ENCODE results near the gene CPSF6.

The CPSF6 gene

GRCh38 chr12:69210661-69211060 is 28.7 kb upstream of the CPSF6 start:
- Histone ChIP-seq H3K79me2 (ENCODE audit: low read length) (no peaks in the 10 kb centered on the region), H3K27me3 (ENCODE audit: low read depth, low read length) (no peaks in the 10 kb centered on the region), H3K9ac (ENCODE audit: low read length) (no peak overlapping the region), H2AFZ (ENCODE audit: low read depth, low read length) (no peak overlapping the region), H4K20me1 (ENCODE audit: insufficient read depth, low read length) (no peaks in the 10 kb centered on the region), H3K9me3 (ENCODE audit: insufficient read depth, low read length) (no peaks in the 10 kb centered on the region; the same call in none of the 2 replicates), H3K4me1 (ENCODE audit: low read length) (no peaks in the 10 kb centered on the region), H3K4me2 (ENCODE audit: low read length) (no peak overlapping the region), H3K27ac (ENCODE audit: low read length) (no peak overlapping the region), H3K36me3 (replicated peaks; ENCODE audit: low read depth, low read length) (no peaks in the 10 kb centered on the region), H3K4me3 (ENCODE audit: low read length) (no peak overlapping the region)
- TF ChIP-seq EZH2phosphoT487 (IDR thresholded peaks at IDR 0.05; ENCODE audit: low read depth), result no peak

- H3K27me3 ChIP-seq (ENCODE audit: low read depth, low read length), result no peaks in the 10 kb centered on the region
- no peaks in the 10 kb centered on the region; the same call in none of the 2 replicates for H3K9me3 ChIP-seq (ENCODE audit: insufficient read depth, low read length)
- H3K79me2 ChIP-seq (ENCODE audit: low read length), result no peaks in the 10 kb centered on the region
- no peaks in the 10 kb centered on the region for H3K4me1 ChIP-seq (ENCODE audit: low read length)
- H3K27ac ChIP-seq (ENCODE audit: low read length), result no peak overlapping the region
- no peak for TF ChIP-seq EZH2phosphoT487 (IDR thresholded peaks at IDR 0.05; ENCODE audit: low read depth)
- TF ChIP-seq, protein P1, sequence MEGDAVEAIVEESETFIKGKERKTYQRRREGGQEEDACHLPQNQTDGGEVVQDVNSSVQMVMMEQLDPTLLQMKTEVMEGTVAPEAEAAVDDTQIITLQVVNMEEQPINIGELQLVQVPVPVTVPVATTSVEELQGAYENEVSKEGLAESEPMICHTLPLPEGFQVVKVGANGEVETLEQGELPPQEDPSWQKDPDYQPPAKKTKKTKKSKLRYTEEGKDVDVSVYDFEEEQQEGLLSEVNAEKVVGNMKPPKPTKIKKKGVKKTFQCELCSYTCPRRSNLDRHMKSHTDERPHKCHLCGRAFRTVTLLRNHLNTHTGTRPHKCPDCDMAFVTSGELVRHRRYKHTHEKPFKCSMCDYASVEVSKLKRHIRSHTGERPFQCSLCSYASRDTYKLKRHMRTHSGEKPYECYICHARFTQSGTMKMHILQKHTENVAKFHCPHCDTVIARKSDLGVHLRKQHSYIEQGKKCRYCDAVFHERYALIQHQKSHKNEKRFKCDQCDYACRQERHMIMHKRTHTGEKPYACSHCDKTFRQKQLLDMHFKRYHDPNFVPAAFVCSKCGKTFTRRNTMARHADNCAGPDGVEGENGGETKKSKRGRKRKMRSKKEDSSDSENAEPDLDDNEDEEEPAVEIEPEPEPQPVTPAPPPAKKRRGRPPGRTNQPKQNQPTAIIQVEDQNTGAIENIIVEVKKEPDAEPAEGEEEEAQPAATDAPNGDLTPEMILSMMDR (IDR thresholded peaks at IDR 0.05; ENCODE audit: low read depth, low read length), result no peak
- H4K20me1 ChIP-seq (ENCODE audit: insufficient read depth, low read length), result no peaks in the 10 kb centered on the region
- no peak overlapping the region for H3K4me2 ChIP-seq (ENCODE audit: low read length)
- H2AFZ ChIP-seq (ENCODE audit: low read depth, low read length), result no peak overlapping the region
- no peak overlapping the region for H3K9ac ChIP-seq (ENCODE audit: low read length)
- no peaks in the 10 kb centered on the region for H3K36me3 ChIP-seq (replicated peaks; ENCODE audit: low read depth, low read length)
- H3K4me3 ChIP-seq (ENCODE audit: low read length), result no peak overlapping the region
These were observed 28.2 kb upstream of the CPSF6 start for GRCh38 chr12:69211160-69211559.

GRCh38 chr12:69214169-69214568 is 25.2 kb upstream of the CPSF6 start:
- Histone ChIP-seq H3K27ac (ENCODE audit: low read length) (no peak overlapping the region), H3K9ac (ENCODE audit: low read length) (no peak overlapping the region), H2AFZ (ENCODE audit: low read depth, low read length) (peak overlapping the region; percentile 54; the same call in 1 of the 2 replicates), H4K20me1 (ENCODE audit: insufficient read depth, low read length) (no peaks in the 10 kb centered on the region), H3K79me2 (ENCODE audit: low read length) (no peaks in the 10 kb centered on the region), H3K4me3 (ENCODE audit: low read length) (no peak overlapping the region), H3K9me3 (ENCODE audit: insufficient read depth, low read length) (no peaks in the 10 kb centered on the region), H3K36me3 (replicated peaks; ENCODE audit: low read depth, low read length) (no peaks in the 10 kb centered on the region), H3K27me3 (ENCODE audit: low read depth, low read length) (no peaks in the 10 kb centered on the region), H3K4me1 (ENCODE audit: low read length) (no peaks in the 10 kb centered on the region), H3K4me2 (ENCODE audit: low read length) (no peak overlapping the region)
- TF ChIP-seq EZH2phosphoT487 (IDR thresholded peaks at IDR 0.05; ENCODE audit: low read depth), result no peak
- TF ChIP-seq, protein P1 (IDR thresholded peaks at IDR 0.05; ENCODE audit: low read depth, low read length), result no peak

DNA sequence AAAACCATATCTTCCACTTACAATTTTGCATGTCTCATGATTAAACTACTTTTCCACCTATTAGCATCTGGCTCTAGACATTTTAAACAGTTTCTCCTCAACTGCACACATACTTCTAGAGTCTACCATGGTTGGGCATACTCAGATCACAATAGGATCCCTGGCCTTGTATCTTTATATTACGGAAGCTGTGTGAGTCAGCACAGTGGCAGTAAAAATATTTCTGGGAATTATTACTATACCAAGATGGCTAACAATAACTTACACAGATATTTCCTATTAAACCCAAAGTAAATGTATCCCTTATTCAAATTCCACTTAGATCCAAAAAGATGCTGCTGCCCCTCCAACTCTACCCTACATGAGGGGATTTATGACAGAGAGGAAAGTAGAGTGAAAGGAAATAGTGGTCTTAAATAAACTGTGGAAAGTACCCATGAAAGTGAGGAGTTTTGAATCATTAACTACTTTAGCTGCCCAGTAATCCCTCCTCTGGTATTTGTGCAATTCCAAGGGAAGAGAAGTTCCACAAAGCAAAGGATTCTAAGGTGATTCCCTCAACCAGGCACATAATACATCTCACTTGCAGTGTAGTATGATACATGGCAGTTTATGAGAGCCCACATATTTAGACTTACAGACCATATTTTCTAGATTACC is 14.0 kb upstream of the CPSF6 start:
- H3K36me3 ChIP-seq (replicated peaks; ENCODE audit: low read depth, low read length), result no peaks in the 10 kb centered on the region
- H3K79me2 ChIP-seq (ENCODE audit: low read length), result no peaks in the 10 kb centered on the region
- H3K9me3 ChIP-seq (ENCODE audit: insufficient read depth, low read length), result no peaks in the 10 kb centered on the region; the same call in 1 of the 2 replicates
- no peak overlapping the region for H3K4me2 ChIP-seq (ENCODE audit: low read length)
- H3K4me1 ChIP-seq (ENCODE audit: low read length), result no peaks in the 10 kb centered on the region
- H3K27ac ChIP-seq (ENCODE audit: low read length), result no peak overlapping the region
- H3K4me3 ChIP-seq (ENCODE audit: low read length), result no peak overlapping the region
- TF ChIP-seq EZH2phosphoT487 (IDR thresholded peaks at IDR 0.05; ENCODE audit: low read depth), result no peak
- TF ChIP-seq, protein P1 (IDR thresholded peaks at IDR 0.05; ENCODE audit: low read depth, low read length), result no peak
- H3K27me3 ChIP-seq (ENCODE audit: low read depth, low read length), result no peaks in the 10 kb centered on the region
- H4K20me1 ChIP-seq (ENCODE audit: insufficient read depth, low read length), result no peaks in the 10 kb centered on the region
- H2AFZ ChIP-seq (ENCODE audit: low read depth, low read length), result no peak overlapping the region
- no peak overlapping the region for H3K9ac ChIP-seq (ENCODE audit: low read length)
